ENCODE measurements around the gene STK32C.

GRCh38 chr10:132265890-132266496, 41.8 kb downstream of the STK32C start:
- TF ChIP-seq EZH2 (IDR thresholded peaks at IDR 0.05; ENCODE audit: insufficient read depth, poor library complexity, severe bottlenecking), result no peak
- TF ChIP-seq EZH2phosphoT487 (IDR thresholded peaks at IDR 0.05; ENCODE audit: insufficient read depth, low read depth), result no peak

All from GM23248 (cell line).